HEK293 (cell line): ENCODE results near the gene NOVA2.

Source experiments
- GLI4 ChIP-seq: fragments of 450-650 bp; formaldehyde crosslinking; IDR thresholded peaks from 2 replicates; pipeline ENCODE4 v1.5.1; 2016; ENCODE audit warnings: missing biosample characterization, missing genetic modification characterization
- KLF1 ChIP-seq: fragments of 450-650 bp; formaldehyde crosslinking; IDR thresholded peaks from 2 replicates; pipeline ENCODE4 v1.5.1; 2016; ENCODE audit warnings: missing biosample characterization, missing genetic modification characterization
- KLF7 ChIP-seq: fragments of 450-650 bp; formaldehyde crosslinking; IDR thresholded peaks from 2 replicates; pipeline ENCODE4 v1.5.1; 2016; ENCODE audit warnings: missing biosample characterization, missing genetic modification characterization, borderline replicate concordance
- OVOL3 ChIP-seq: fragments of 450-650 bp; formaldehyde crosslinking; IDR thresholded peaks from 2 replicates; pipeline ENCODE4 v1.5.1; 2016; ENCODE audit warnings: missing biosample characterization, missing genetic modification characterization
- PBX3 ChIP-seq: sonication (generic); formaldehyde crosslinking; IDR thresholded peaks from 2 replicates; pipeline ENCODE4 v1.8.1; 2022; ENCODE audit warnings: mild to moderate bottlenecking, moderate library complexity, missing genetic modification reagents
- RBAK ChIP-seq: fragments of 450-650 bp; formaldehyde crosslinking; IDR thresholded peaks from 2 replicates; pipeline ENCODE4 v1.5.1; 2016; ENCODE audit warnings: missing biosample characterization, missing genetic modification characterization
- SP7 ChIP-seq: fragments of 450-650 bp; formaldehyde crosslinking; IDR thresholded peaks from 2 replicates; pipeline ENCODE4 v1.5.1; 2016; ENCODE audit warnings: missing biosample characterization, missing genetic modification characterization
- TCF7L2 ChIP-seq: IDR thresholded peaks from 2 replicates; pipeline ENCODE4 v1.6.1; 2011; ENCODE audit warnings: low read depth, mild to moderate bottlenecking, inconsistent platforms, low read length, moderate library complexity, borderline replicate concordance
- ZBTB21 ChIP-seq: fragments of 450-650 bp; formaldehyde crosslinking; IDR thresholded peaks from 2 replicates; pipeline ENCODE4 v1.5.1; 2017; ENCODE audit warnings: missing biosample characterization, missing genetic modification characterization
- ZNF146 ChIP-seq: fragments of 450-650 bp; formaldehyde crosslinking; IDR thresholded peaks from 2 replicates; pipeline ENCODE4 v1.5.1; 2016; ENCODE audit warnings: missing biosample characterization, missing genetic modification characterization
- ZNF16 ChIP-seq: fragments of 450-650 bp; formaldehyde crosslinking; IDR thresholded peaks from 2 replicates; pipeline ENCODE4 v1.5.1; 2016; ENCODE audit warnings: low read depth, missing biosample characterization, missing genetic modification characterization
- ZNF335 ChIP-seq: fragments of 450-650 bp; formaldehyde crosslinking; conservative IDR thresholded peaks from 2 replicates; pipeline ENCODE4 v1.5.1; 2016; ENCODE audit warnings: missing biosample characterization, missing genetic modification characterization
- ZNF350 ChIP-seq: fragments of 450-650 bp; formaldehyde crosslinking; IDR thresholded peaks from 2 replicates; pipeline ENCODE4 v1.5.0; 2017; ENCODE audit warnings: missing biosample characterization, mild to moderate bottlenecking, missing genetic modification characterization
- ZNF394 ChIP-seq: fragments of 450-650 bp; formaldehyde crosslinking; IDR thresholded peaks from 2 replicates; pipeline ENCODE4 v1.5.1; 2016; ENCODE audit warnings: missing biosample characterization, missing genetic modification characterization, mild to moderate bottlenecking, moderate library complexity, borderline replicate concordance
- ZNF404 ChIP-seq: fragments of 450-650 bp; formaldehyde crosslinking; IDR thresholded peaks from 2 replicates; pipeline ENCODE4 v1.5.1; 2017; ENCODE audit warnings: missing biosample characterization, missing genetic modification characterization
- ZNF521 ChIP-seq: fragments of 450-650 bp; formaldehyde crosslinking; IDR thresholded peaks from 2 replicates; pipeline ENCODE4 v1.5.1; 2017; ENCODE audit warnings: missing biosample characterization, mild to moderate bottlenecking, missing genetic modification characterization
- ZNF561 ChIP-seq: fragments of 450-650 bp; IDR thresholded peaks from 2 replicates; pipeline ENCODE4 v1.5.1; 2018; ENCODE audit warnings: missing biosample characterization, missing genetic modification characterization, borderline replicate concordance
- ZNF692 ChIP-seq: fragments of 450-650 bp; formaldehyde crosslinking; IDR thresholded peaks from 2 replicates; pipeline ENCODE4 v1.5.1; 2016; ENCODE audit warnings: missing biosample characterization, missing genetic modification characterization
- TF ChIP-seq, protein P1 (sequence below): fragments of 450-650 bp; formaldehyde crosslinking; IDR thresholded peaks from 2 replicates; pipeline ENCODE4 v1.5.1; 2016; ENCODE audit warnings: missing biosample characterization, missing genetic modification characterization
- TF ChIP-seq, protein P2 (sequence below): fragments of 450-650 bp; formaldehyde crosslinking; IDR thresholded peaks from 2 replicates; pipeline ENCODE4 v1.5.0; 2017; ENCODE audit warnings: missing biosample characterization, missing genetic modification characterization, borderline replicate concordance
- TF ChIP-seq, protein P3 (sequence below): fragments of 450-650 bp; formaldehyde crosslinking; conservative IDR thresholded peaks from 2 replicates; pipeline ENCODE4 v1.5.1; 2016; ENCODE audit warnings: low read depth, missing biosample characterization, missing genetic modification characterization
- TF ChIP-seq, protein P4 (sequence below): fragments of 450-650 bp; formaldehyde crosslinking; IDR thresholded peaks from 2 replicates; pipeline ENCODE4 v1.5.1; 2016; ENCODE audit warnings: missing biosample characterization, missing genetic modification characterization
- TF ChIP-seq, protein P5 (sequence below): fragments of 450-650 bp; formaldehyde crosslinking; IDR thresholded peaks from 2 replicates; pipeline ENCODE4 v1.5.1; 2016; ENCODE audit warnings: missing biosample characterization, missing genetic modification characterization

NOVA2 gene

DNA sequence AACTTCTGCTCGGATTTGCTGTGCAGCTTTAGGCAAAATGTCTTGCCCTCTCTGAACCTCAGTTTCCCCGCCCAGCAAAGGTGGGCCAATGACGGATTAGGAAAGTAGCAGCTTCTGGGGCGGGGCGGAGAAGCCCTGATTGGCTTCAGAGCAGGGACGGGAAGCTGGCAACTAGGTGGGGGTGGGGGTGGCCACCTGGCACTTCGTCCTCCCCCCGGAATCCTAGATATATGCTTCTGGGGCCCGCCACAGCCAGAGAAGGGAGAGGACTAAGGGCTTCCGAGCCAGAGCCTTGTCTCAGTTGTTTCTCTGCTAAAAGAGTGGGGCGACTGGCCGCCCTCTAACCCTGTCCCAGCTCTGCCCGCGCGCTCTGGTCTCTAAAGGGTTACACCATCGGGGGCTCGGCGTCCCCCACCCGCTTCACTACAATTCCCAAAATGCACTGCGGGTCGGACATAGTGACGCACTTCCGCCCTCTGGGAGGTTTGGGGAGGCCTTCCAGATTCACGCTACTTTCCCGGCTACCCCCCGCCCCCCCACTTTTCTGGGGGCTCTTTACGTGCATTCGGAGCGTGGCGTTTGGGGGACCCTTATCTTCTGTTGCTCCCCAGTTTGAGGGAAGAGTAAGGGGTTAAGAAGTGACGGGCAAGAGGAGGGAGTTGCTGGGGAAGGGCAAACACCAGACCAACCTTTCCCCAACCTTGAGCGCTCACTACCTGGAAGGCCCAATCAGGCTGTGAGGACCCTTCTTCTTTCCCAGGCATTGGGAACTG lies 87.1 kb downstream of the NOVA2 start (continued):
- TF ChIP-seq, protein P1, sequence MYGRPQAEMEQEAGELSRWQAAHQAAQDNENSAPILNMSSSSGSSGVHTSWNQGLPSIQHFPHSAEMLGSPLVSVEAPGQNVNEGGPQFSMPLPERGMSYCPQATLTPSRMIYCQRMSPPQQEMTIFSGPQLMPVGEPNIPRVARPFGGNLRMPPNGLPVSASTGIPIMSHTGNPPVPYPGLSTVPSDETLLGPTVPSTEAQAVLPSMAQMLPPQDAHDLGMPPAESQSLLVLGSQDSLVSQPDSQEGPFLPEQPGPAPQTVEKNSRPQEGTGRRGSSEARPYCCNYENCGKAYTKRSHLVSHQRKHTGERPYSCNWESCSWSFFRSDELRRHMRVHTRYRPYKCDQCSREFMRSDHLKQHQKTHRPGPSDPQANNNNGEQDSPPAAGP, result 0 out of 2 replicates have a peak, but pooled peaks have one; percentile 21
- no peak for TF ChIP-seq ZNF16 (tag by site-specific recombination)
- TF ChIP-seq, protein P2, sequence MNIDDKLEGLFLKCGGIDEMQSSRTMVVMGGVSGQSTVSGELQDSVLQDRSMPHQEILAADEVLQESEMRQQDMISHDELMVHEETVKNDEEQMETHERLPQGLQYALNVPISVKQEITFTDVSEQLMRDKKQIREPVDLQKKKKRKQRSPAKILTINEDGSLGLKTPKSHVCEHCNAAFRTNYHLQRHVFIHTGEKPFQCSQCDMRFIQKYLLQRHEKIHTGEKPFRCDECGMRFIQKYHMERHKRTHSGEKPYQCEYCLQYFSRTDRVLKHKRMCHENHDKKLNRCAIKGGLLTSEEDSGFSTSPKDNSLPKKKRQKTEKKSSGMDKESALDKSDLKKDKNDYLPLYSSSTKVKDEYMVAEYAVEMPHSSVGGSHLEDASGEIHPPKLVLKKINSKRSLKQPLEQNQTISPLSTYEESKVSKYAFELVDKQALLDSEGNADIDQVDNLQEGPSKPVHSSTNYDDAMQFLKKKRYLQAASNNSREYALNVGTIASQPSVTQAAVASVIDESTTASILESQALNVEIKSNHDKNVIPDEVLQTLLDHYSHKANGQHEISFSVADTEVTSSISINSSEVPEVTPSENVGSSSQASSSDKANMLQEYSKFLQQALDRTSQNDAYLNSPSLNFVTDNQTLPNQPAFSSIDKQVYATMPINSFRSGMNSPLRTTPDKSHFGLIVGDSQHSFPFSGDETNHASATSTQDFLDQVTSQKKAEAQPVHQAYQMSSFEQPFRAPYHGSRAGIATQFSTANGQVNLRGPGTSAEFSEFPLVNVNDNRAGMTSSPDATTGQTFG (tag by site-specific recombination), result peak; percentile 27; the same call in 1 of the 2 replicates
- TF ChIP-seq ZNF404 (tag by site-specific recombination), result no peak
- TF ChIP-seq PBX3 (CRISPR knock-in tag), result 0 out of 2 replicates have a peak, but pooled peaks have one; percentile 38
- TF ChIP-seq, protein P3, sequence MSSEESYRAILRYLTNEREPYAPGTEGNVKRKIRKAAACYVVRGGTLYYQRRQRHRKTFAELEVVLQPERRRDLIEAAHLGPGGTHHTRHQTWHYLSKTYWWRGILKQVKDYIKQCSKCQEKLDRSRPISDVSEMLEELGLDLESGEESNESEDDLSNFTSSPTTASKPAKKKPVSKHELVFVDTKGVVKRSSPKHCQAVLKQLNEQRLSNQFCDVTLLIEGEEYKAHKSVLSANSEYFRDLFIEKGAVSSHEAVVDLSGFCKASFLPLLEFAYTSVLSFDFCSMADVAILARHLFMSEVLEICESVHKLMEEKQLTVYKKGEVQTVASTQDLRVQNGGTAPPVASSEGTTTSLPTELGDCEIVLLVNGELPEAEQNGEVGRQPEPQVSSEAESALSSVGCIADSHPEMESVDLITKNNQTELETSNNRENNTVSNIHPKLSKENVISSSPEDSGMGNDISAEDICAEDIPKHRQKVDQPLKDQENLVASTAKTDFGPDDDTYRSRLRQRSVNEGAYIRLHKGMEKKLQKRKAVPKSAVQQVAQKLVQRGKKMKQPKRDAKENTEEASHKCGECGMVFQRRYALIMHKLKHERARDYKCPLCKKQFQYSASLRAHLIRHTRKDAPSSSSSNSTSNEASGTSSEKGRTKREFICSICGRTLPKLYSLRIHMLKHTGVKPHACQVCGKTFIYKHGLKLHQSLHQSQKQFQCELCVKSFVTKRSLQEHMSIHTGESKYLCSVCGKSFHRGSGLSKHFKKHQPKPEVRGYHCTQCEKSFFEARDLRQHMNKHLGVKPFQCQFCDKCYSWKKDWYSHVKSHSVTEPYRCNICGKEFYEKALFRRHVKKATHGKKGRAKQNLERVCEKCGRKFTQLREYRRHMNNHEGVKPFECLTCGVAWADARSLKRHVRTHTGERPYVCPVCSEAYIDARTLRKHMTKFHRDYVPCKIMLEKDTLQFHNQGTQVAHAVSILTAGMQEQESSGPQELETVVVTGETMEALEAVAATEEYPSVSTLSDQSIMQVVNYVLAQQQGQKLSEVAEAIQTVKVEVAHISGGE (tag by site-specific recombination), result peak; percentile 83
- TF ChIP-seq ZNF521 (tag by site-specific recombination), result no peak
- TF ChIP-seq KLF1 (tag by site-specific recombination), result peak; percentile 67
- TF ChIP-seq ZNF394, result no peak; the same call in 1 of the 2 replicates
- no peak for TF ChIP-seq ZNF350 (tag by site-specific recombination)
- peak; percentile 99 for TF ChIP-seq ZNF335 (tag by site-specific recombination)
- TF ChIP-seq OVOL3 (tag by site-specific recombination), result no peak
- peak; percentile 63; the same call in 1 of the 2 replicates for TF ChIP-seq SP7 (tag by site-specific recombination)
- TF ChIP-seq RBAK (tag by site-specific recombination), result no peak
- TF ChIP-seq ZBTB21, result peak; percentile 95
- TF ChIP-seq, protein P4, sequence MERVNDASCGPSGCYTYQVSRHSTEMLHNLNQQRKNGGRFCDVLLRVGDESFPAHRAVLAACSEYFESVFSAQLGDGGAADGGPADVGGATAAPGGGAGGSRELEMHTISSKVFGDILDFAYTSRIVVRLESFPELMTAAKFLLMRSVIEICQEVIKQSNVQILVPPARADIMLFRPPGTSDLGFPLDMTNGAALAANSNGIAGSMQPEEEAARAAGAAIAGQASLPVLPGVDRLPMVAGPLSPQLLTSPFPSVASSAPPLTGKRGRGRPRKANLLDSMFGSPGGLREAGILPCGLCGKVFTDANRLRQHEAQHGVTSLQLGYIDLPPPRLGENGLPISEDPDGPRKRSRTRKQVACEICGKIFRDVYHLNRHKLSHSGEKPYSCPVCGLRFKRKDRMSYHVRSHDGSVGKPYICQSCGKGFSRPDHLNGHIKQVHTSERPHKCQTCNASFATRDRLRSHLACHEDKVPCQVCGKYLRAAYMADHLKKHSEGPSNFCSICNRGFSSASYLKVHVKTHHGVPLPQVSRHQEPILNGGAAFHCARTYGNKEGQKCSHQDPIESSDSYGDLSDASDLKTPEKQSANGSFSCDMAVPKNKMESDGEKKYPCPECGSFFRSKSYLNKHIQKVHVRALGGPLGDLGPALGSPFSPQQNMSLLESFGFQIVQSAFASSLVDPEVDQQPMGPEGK (tag by site-specific recombination), result peak; percentile 99
- peak; percentile 19; the same call in 1 of the 2 replicates for TF ChIP-seq ZNF561 (tag by site-specific recombination)
- no peak; the same call in 1 of the 2 replicates for TF ChIP-seq ZNF692 (tag by site-specific recombination)
- no peak for TF ChIP-seq TCF7L2
- no peak for TF ChIP-seq ZNF146 (tag by site-specific recombination)
- TF ChIP-seq, protein P5, sequence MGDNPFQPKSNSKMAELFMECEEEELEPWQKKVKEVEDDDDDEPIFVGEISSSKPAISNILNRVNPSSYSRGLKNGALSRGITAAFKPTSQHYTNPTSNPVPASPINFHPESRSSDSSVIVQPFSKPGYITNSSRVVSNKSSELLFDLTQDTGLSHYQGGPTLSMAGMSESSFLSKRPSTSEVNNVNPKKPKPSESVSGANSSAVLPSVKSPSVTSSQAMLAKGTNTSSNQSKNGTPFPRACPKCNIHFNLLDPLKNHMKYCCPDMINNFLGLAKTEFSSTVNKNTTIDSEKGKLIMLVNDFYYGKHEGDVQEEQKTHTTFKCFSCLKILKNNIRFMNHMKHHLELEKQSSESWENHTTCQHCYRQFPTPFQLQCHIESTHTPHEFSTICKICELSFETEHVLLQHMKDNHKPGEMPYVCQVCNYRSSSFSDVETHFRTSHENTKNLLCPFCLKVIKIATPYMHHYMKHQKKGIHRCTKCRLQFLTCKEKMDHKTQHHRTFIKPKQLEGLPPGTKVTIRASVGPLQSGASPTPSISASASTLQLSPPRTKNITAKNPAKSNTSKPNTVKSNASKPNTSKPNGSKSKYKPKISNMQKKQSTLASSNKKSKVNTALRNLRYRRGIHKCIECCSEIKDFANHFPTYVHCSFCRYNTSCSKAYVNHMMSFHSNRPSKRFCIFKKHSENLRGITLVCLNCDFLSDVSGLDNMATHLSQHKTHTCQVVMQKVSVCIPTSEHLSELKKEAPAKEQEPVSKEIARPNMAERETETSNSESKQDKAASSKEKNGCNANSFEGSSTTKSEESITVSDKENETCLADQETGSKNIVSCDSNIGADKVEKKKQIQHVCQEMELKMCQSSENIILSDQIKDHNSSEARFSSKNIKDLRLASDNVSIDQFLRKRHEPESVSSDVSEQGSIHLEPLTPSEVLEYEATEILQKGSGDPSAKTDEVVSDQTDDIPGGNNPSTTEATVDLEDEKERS, result 0 out of 2 replicates have a peak, but pooled peaks have one; percentile 67
- TF ChIP-seq KLF7 (tag by site-specific recombination), result no peak
- TF ChIP-seq GLI4 (tag by site-specific recombination), result no peak
